Right lobe of liver (tissue), 4 donors: ENCODE results near the gene PHAF1.

Experiments
- CTCF ChIP-seq, 4 donors: fragments of 200-600 bp in 3 of 4; fragments of 450-650 bp in 1 of 4; IDR thresholded peaks; one replicate each; pipeline versions ENCODE4 v1.5.1 to v1.8.0; 2016 to 2022; ENCODE audit warnings: antibody characterized with exemption in 4 of 4, mild to moderate bottlenecking in 2 of 4
- POLR2A ChIP-seq: fragments of 450-650 bp; IDR thresholded peaks from one replicate; pipeline ENCODE4 v1.6.1; 2017; ENCODE audit warnings: antibody characterized with exemption, mild to moderate bottlenecking
- donor health status: DM: no; HTN: no; CAD: no.
- donor health status: DM: no; HTN: no; CAD: no.
- donor health status: DM: no; HTN: yes; CAD: no.

GRCh38 chr16:67167588-67167987 lies 57.8 kb downstream of the PHAF1 start:
- TF ChIP-seq CTCF (IDR thresholded peaks at IDR 0.05) = no peak
- TF ChIP-seq POLR2A = no peak
